NT2/D1 (cell line): ENCODE data around the gene CRK.
"Not testable (repeated sequence)": the region's sequence is repeated elsewhere in the genome, so short reads cannot be mapped to it uniquely, and the experiment has no call there.

ENCODE experiments used
- DNase-seq: peaks from one replicate; pipeline ENCODE4 v3.0.0-alpha.2; 2011; ENCODE audit warnings: low read depth, low spot score
- H3K27me3 ChIP-seq: 2 replicates; pipeline ENCODE4 v1.6.0; 2011; ENCODE audit warnings: mild to moderate bottlenecking; ENCODE audit not compliant: insufficient read length, insufficient read depth
- H3K36me3 ChIP-seq: 2 replicates; pipeline ENCODE4 v1.6.1; 2011; ENCODE audit warnings: mild to moderate bottlenecking, low read length, mixed read lengths; ENCODE audit not compliant: insufficient read depth, insufficient read length
- H3K4me1 ChIP-seq: 2 replicates; pipeline ENCODE4 v1.5.1; 2011; ENCODE audit not compliant: insufficient read depth, insufficient read length
- H3K4me3 ChIP-seq: 2 replicates; pipeline ENCODE4 v1.5.1; 2011; ENCODE audit warnings: low read depth; ENCODE audit not compliant: insufficient read length
- H3K9ac ChIP-seq: 2 replicates; pipeline ENCODE4 v1.6.0; 2011; ENCODE audit warnings: low read depth; ENCODE audit not compliant: insufficient read length
- H3K9me3 ChIP-seq: 2 replicates; pipeline ENCODE4 v1.5.1; 2011; ENCODE audit warnings: mild to moderate bottlenecking, low read length; ENCODE audit not compliant: insufficient read depth
- SUZ12 ChIP-seq: IDR thresholded peaks from 2 replicates; pipeline ENCODE4 v1.6.1; 2011; ENCODE audit not compliant: insufficient read length, insufficient read depth; ENCODE audit errors: extremely low read depth
- YY1 ChIP-seq: IDR thresholded peaks from 2 replicates; pipeline ENCODE4 v1.6.1; 2011; ENCODE audit not compliant: insufficient read length, insufficient read depth
- ZNF274 ChIP-seq: IDR thresholded peaks from 2 replicates; pipeline ENCODE4 v1.6.1; 2011; ENCODE audit warnings: mild to moderate bottlenecking, low read depth, low read length

The CRK gene

GRCh38 chr17:1431631-1432104, 24.4 kb downstream of the CRK start:
- TF ChIP-seq SUZ12 (no peak), YY1 (no peak), ZNF274 (no peak)
- Histone ChIP-seq H3K4me1 (no peaks in the 10 kb centered on the region), H3K9me3 (no peaks in the 10 kb centered on the region), H3K9ac (no peak overlapping the region), H3K4me3 (no peak overlapping the region), H3K27me3 (no peaks in the 10 kb centered on the region), H3K36me3 (peaks cover 54% of the 10 kb centered on the region)
- DNase-seq = no peak

- Histone ChIP-seq H3K4me1 (no peaks in the 10 kb centered on the region), H3K9me3 (no peaks in the 10 kb centered on the region), H3K4me3 (no peak overlapping the region), H3K9ac (no peak overlapping the region), H3K36me3 (peaks cover 54% of the 10 kb centered on the region), H3K27me3 (no peaks in the 10 kb centered on the region)
- TF ChIP-seq YY1 (no peak), SUZ12 (no peak), ZNF274 (no peak)
- DNase-seq = no peak
These were observed 32.4 kb downstream of the CRK start for GRCh38 chr17:1423456-1424135.

DNA sequence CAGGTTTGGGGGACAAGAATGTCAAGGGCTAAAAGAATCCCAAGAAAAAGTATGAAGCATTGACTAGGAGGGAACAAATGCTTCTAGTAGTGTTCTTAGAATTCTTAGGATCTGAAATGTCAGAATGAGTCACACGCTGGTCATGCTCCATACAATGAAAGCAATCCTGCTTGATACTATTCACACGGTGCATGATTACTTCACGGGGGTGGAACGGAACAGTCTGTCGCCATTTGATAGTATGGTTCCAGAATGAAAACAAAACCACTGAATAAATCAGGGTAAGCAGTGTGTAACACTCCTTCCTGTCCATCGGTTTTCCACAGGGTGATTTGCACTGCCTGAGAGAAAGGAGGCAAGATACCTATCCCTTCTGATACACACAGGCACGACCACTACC, 33.1 kb downstream of the CRK start:
- H3K27me3 ChIP-seq = no peaks in the 10 kb centered on the region
- no peaks in the 10 kb centered on the region for H3K9me3 ChIP-seq
- H3K4me1 ChIP-seq = no peaks in the 10 kb centered on the region
- no peak overlapping the region for H3K9ac ChIP-seq
- no peak for TF ChIP-seq SUZ12
- no peak for TF ChIP-seq YY1
- no peak for TF ChIP-seq ZNF274
- peaks cover 54% of the 10 kb centered on the region for H3K36me3 ChIP-seq
- DNase-seq = no peak
- no peak overlapping the region for H3K4me3 ChIP-seq

GRCh38 chr17:1421470-1421869, 34.6 kb downstream of the CRK start:
- no peaks in the 10 kb centered on the region for H3K4me1 ChIP-seq
- no peaks in the 10 kb centered on the region for H3K9me3 ChIP-seq
- no peak overlapping the region for H3K4me3 ChIP-seq
- no peak overlapping the region for H3K9ac ChIP-seq
- no peak for DNase-seq
- TF ChIP-seq ZNF274 = no peak
- TF ChIP-seq SUZ12 = no peak
- TF ChIP-seq YY1 = no peak
- H3K27me3 ChIP-seq = no peaks in the 10 kb centered on the region
- H3K36me3 ChIP-seq = peaks cover 51% of the 10 kb centered on the region

DNA sequence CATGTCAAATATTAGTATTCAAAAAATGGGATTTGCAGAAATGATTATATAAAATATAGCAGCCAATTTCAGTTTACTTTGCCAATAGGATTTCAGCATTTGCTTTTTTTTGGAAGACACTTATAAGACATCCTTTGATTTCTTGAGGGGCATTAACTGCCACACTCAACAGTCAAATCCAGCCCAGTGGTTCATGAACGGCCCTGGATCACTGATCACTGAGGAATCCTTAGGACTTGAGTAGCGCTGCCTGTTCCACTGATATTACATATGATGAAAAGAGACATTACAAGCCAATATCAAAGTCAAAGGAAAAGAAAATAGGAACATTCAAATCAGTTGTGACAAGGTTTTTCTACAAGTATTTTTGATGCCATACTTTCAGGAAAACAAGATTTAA, 35.1 kb downstream of the CRK start:
- Histone ChIP-seq H3K4me1 (no peaks in the 10 kb centered on the region), H3K9me3 (no peaks in the 10 kb centered on the region), H3K4me3 (no peak overlapping the region), H3K36me3 (peaks cover 46% of the 10 kb centered on the region), H3K9ac (no peak overlapping the region), H3K27me3 (no peaks in the 10 kb centered on the region)
- DNase-seq = no peak
- TF ChIP-seq YY1 = no peak
- no peak for TF ChIP-seq ZNF274
- no peak for TF ChIP-seq SUZ12

DNA sequence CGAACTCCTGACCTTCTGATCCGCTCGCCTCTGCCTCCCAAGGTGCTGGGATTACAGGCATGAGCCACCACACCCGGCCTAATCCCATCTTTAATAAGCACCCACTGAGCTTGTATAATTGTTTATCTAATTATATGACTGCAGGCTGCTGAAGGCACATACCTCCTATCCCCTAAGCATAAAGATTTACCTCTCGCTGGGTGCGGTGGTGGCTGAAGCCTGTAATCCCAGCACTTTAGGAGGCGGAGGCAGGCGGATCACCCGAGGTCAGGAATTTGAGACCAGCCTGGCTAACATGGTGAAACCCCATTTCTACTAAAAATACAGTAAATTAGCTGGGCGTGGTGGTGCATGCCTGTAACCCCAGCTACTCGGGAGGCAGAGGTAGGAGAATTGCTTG, 35.9 kb downstream of the CRK start:
- Histone ChIP-seq H3K9ac (no peak overlapping the region), H3K9me3 (no peaks in the 10 kb centered on the region), H3K36me3 (peaks cover 38% of the 10 kb centered on the region), H3K4me1 (no peaks in the 10 kb centered on the region), H3K27me3 (no peaks in the 10 kb centered on the region), H3K4me3 (no peak overlapping the region)
- DNase-seq = no peak
- TF ChIP-seq ZNF274 (no peak), YY1 (no peak), SUZ12 (no peak)

- not testable (repeated sequence) for H3K9ac ChIP-seq, H3K9me3 ChIP-seq, DNase-seq, H3K4me3 ChIP-seq, H3K27me3 ChIP-seq, H3K4me1 ChIP-seq
- H3K36me3 ChIP-seq = peaks cover 25% of the 10 kb centered on the region
These were observed 37.6 kb downstream of the CRK start for GRCh38 chr17:1418476-1418875.
